Ammon's horn (tissue), 1 donor: ENCODE measurements around the gene IL12A.

Experiments
- DNase-seq: peaks from one replicate; pipeline ENCODE4 v3.0.0-alpha.2; 2016; ENCODE audit warnings: low spot score

Gene IL12A

DNA sequence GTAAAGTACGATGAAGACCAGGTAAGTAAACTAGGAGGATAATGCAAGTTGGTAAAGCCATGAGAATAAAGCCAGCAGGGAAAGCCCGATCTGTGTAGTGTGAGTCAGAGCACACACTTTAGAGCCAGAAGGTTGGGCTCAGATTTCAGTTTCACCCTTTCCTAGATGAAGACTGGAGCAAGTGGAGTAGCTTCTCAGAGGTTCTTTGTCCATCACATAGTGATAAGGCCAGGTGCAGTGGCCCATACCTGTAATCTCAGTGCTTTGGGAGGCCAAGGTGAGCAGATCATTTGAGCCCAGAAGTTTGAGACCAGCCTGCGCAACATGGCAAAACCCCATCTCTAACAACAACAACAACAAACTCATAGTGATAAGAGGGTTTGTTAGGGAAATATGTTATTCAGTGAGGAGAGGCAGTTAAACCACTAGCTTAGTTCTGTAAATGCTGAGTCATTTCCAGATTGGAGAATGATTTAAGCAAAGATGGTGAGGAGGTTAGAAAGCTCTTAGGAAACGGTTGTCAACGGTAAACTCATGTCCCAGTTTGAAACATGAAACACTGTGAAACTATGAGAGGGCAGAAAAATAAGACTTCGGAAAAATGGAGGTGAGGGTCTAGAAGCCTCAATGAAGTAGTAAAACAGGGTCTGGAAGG, 39.0 kb downstream of the IL12A start:
- DNase-seq = no peak

DNA sequence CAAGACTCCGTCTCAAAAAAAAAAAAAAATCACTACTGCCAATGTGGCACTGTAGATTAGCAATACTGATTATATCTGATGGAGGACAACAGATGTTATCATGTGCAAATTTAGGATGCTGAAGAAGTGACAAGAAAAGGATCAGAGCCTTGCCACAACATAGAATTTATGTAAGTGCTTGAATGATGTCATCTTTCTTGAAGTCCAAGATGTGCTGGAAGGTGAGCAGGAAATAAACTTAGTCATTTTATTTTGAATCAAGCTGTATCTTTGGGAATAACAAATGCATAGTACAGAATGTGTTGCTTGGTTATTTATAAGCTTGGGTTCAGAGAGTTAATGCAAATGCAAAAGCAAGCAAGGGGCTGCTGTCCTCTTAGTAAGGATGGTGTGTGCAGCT, 47.1 kb downstream of the IL12A start:
- no peak for DNase-seq

DNA sequence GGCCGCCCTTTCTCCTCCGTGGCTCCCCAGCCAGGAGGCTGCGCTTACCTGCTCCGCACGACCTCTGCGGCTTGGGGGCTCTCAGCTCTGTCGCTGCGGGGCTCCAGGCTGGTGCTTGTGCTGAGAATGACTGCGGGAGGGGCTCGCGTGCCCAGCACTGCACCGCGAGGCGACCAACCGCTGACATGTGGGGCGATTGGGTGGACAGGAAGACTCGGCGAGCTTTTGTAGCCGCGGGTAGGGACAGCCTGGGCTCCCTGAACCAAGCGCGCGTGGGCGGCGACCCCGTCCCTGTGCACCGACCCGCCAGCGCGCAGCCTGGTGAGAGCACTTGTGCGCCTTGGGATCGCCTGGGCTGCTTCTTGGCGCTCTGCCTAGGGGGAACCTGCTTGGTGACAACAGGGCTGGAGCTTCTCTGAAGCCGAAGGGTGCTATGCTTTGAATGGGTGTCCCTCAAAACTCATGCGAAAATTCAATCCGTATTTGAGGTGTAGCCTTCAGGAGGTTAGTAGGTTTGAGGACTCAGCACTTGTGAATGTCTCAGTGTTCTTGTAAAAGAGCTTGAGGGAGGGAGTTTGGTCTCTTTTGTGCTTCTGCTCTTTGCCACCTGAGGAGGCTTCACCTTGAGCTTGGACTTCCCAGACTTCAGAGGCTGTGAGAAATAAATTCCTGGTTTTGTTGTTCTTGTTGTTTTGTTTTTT, 50.4 kb downstream of the IL12A start:
- no peak for DNase-seq

DNA sequence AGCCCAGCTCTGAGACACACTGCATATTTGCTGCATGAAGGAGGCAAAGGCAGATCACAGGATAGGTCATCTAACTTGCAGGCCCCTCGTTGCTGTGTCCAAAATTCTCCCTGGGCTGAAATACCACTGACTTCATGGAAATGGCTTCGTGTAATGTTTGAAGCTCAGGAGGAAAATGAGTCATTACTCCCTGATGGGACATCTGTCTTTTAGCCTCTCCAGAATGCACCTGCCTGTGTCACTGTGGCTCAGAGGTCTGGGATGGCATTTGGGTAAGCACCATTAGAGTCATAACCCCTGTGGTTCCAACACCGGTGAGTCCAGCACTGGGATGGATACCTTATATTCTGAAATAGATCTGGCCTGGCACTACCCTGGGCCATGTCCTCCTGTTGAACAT, 51.5 kb downstream of the IL12A start:
- DNase-seq = no peak

DNA sequence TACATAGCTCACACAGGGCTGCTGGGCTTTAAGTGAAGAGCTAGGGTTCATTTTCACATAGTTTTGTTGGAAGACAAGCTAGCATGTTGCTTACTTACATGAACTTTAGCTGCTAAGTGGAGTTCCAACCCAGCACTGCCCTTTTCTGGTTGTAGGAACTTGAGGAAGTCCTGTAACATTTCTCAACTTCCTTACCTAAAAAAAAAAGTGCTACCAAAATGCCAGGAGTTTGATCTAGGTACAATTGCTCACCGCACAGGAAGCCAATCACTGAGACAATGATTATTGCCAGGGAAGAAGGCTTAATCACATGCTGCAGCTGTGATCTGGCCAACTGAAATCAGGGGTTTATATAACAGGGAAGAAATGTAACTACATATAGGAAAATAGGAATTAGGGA, 52.8 kb downstream of the IL12A start:
- no peak for DNase-seq

DNA sequence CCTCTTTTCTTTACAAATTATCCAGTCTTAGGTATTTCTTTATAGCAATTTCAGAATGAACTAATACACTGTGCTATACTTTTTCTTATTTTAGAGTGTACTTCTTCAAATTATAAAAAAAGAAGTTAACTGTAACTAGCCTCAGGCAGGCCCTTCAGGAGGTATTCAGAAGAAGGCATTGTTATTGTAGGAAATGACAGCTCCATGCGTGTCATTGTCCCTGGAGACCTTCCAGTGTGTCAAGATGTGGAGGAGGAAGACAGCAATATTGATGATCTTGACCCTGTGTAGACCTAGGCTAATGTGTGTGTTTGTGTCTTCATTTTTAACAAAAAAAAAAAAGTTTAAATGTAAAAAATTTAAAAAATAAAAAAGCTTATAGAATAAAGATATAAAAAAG, 55.5 kb downstream of the IL12A start:
- no peak for DNase-seq
